CD4-positive, alpha-beta T cell treated with Interferon gamma for 1 hour (primary cell): ENCODE data around the gene PHETA1.
A peak's percentile ranks its signal among the peaks of the same experiment; 100 is the strongest.

ENCODE experiments used
- DNase-seq: peaks from one replicate; pipeline ENCODE4 v3.0.0-alpha.2; 2020

PHETA1 gene

DNA sequence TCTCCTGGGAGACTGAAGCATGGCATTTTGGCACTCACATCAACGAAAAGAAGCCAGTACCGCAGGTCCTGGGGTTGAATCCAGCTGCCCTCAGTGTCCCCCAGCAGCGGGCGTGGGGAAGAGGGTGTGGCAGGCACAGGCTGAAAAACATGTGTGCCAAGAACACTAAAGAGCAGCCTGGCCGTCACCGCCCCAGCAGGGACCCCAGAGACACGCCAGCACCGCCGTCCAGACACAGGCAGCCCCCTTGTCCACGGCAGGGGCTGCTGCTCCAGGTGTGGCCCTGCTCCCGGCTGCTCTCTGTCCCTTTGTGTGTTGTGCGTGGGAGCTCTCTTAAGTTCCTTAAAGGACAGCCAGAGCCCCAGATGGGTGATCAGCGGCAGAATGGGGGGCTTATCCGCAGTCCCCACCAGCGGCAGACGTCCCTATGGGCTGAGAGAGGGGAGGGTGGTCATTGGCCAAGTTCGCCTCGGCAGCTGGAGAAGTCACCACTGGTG lies 556 bp downstream of the PHETA1 start:
- no peak for DNase-seq

DNA sequence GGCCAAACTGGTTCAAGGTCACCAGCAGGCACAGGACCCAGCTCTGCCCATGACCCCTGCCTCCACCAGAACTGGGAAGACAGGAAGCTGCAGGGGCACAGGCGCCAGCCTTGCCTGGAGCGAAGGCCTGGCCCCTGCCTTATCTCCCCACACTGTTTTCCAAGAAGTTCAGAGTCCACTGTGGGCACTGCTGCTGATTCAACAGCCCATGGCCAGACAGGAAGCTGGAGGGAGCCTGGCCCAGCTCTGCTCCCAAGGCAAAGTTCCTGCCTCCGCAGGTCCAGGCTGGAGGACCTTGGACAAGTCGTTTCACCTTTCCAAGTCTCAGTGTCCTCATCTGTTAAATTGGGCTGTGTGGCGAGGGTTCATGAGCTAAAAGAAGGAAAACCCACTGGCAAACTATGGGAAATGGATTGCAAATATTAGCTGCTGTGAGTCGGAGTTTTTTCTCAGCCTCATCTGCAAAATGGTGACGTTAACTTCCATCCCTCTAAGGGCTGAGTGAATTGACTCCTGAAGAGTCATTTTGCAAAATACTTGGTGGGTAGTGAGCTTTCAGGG lies 1.2 kb downstream of the PHETA1 start:
- DNase-seq: no peak

- no peak for DNase-seq
These were observed 2.3 kb downstream of the PHETA1 start for GRCh38 chr12:111366583-111366982.

- DNase-seq: no peak
These were observed 2.8 kb downstream of the PHETA1 start for GRCh38 chr12:111366075-111366474.

DNA sequence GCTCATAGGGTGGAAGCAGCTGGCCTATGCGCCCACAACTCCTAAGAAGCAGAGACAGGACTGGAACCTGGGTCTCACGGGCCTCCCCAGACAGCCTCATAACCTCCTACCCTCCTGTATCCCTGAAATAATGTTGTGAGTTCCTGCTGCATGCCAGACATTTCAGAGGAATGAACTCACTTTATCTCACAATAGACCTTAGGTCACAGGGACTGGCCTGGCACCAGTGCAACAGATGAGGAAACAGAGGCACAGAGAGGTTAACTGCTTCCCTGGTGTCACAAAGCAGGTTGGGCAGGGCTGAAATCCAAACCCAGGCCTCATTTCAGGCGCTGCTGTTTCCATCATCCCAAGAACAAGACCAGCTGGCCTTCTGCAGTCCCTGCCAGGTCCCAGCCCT lies 5.3 kb downstream of the PHETA1 start:
- DNase-seq: no peak

GRCh38 chr12:111362687-111363475 lies 6.0 kb downstream of the PHETA1 start:
- no peak for DNase-seq

DNA sequence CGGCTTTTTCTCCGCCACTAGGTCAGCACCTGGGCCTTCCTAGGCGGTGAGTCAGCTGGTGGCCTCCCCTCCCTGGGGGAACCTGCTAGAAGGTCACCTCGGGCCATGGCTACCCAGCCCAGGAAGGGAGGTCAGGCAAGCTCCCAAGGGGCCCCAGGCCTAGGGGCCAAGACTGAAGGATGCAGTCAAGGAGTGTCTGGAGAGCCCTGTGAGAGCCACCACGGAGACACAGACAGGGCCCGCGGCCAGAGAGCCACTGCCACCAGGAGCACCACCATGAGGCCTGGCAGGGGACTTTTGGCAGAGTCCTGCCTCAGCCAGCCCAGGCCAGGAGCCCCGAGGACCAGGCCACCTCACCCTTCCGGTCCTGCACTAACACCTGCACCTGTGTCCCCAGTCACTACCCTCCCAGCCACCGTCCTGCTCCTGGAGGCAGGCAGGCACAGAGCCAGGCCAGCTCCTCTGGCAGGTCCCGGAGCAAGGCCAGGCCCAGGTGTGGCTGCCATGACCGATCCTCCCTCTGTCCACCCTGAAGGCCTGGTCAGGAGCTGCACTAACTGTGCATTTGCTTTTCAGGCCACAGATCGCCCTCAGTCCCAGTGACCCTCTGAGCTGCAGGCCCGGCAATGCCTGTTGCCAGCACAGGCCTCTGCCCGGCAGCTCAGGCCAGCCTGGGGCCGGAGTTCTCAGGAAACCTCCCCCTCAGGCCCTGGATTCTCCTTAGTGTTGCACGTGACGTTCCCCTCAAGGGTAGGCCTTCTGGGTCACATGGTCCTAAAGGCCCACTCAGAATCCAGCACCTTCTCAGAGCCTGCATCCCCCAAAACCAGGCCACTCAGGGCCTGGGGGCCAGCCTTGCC lies 6.9 kb downstream of the PHETA1 start:
- DNase-seq: no peak

GRCh38 chr12:111361073-111361716 lies 7.7 kb downstream of the PHETA1 start:
- no peak for DNase-seq

DNA sequence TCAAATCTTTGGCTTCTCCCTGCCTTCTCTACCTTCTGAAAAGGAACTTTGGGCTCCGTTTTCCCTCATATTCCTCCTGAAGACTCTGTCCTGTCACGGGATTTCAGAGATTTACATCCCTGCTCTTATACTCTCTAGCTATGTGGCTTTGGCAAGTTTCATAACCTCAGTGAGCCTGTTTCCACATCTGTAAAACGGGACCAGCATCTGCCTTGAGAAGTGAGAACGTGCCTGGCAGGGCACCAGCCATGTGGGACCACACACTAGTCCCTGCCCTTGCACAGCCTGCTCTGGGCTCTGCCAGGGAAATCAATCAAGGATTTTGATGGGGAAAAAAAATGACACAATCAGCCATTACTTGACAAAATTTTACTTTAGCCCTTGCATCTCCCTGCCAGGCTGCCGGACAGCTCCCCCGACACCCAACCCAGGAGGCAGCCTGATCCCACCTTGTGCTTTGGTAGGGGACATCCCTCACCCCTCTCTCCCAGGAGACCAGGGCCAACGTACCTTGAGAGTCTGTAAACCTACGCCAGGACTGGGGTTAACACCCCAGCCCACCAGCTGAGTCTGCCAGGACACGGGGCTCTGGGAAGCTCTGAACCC lies 8.5 kb downstream of the PHETA1 start:
- DNase-seq: no peak

DNA sequence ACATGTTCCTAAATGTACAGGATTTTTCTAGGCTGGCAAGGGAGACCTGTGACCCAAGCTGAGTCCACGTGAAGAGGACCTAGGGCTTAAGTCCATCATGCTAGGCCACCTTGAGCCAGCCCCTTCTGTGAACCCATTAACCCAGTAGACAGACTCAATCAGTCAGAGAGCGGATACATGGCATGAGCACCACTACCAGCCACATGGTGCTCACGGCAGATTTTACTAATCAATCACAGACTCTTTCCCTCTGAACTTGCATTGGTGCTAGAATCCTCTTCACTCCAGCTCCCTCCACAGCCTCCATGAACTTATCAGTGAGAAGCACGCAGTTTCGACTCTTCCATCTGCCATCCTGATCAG lies 9.0 kb downstream of the PHETA1 start:
- no peak for DNase-seq

DNA sequence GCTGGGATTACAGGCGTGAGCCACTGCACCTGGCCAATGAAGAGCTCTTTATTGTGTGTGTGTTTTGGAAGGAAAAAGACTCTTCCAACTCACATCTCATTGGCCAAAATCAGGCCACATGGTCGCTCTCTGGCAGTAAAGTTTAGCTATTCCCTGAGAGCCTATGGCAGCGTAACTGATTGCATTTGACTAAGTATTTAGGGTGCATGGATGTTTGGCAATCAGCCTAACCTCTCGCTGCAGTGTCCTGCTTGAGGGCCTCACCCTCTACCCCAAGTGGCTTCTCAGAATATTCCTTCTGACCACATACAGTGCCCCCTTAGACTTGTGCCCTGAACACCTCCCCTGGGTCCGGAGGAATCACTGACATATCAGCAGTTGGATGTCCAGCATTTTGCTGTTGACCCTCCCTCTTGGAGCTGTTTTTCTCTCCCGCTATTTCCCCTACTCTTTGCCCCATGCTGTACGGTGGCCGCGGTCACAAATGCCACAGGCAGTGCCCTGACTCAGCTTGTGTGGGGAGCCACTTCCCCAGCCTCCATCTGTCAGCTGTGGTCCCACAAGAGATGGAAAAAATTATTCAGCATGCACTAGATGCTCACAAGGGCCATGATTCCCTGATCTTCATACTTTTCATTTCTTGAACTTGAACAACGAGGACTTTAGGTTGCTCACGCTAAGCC lies 9.5 kb downstream of the PHETA1 start:
- peak; percentile 8 for DNase-seq

DNA sequence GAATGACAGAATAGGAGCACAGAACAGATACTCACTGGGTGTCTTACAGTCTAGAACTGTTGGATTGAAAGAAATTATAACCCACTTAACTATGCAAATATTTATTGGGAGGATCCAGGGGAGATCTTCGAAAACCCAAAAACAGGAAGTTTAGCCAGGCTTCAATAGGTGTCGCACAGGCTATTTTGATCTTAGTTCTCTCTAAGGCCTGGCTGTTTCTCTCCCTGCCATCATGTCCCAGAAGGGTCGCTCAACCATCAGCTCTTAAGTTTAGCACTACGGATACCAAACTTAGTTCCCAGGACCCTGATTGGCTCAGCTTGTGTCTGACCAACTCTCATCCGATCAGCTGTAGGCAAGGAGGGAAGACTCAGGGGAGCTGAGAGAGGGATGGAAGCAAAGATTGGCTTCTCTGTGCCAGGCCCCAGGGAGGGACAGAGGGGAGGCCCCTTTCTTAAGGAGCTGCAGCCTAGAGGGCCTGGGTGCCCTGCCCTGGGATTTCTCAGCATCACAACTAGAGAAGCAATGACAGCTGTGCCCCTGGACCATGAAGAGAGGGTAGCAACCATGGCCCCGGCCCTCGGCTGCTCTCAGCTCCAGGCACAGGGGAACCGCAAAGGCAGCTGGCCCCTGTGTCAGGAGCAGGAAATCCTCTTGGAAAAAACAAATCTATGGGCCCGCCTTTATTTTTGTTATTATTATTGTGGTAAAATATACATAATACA lies 13.5 kb downstream of the PHETA1 start:
- peak; percentile 10 for DNase-seq

GRCh38 chr12:111354511-111354910 lies 14.4 kb downstream of the PHETA1 start:
- no peak for DNase-seq

- DNase-seq: no peak
These were observed 15.1 kb downstream of the PHETA1 start for GRCh38 chr12:111353603-111354295.

- DNase-seq: no peak
These were observed 15.9 kb downstream of the PHETA1 start for GRCh38 chr12:111353026-111353425.

DNA sequence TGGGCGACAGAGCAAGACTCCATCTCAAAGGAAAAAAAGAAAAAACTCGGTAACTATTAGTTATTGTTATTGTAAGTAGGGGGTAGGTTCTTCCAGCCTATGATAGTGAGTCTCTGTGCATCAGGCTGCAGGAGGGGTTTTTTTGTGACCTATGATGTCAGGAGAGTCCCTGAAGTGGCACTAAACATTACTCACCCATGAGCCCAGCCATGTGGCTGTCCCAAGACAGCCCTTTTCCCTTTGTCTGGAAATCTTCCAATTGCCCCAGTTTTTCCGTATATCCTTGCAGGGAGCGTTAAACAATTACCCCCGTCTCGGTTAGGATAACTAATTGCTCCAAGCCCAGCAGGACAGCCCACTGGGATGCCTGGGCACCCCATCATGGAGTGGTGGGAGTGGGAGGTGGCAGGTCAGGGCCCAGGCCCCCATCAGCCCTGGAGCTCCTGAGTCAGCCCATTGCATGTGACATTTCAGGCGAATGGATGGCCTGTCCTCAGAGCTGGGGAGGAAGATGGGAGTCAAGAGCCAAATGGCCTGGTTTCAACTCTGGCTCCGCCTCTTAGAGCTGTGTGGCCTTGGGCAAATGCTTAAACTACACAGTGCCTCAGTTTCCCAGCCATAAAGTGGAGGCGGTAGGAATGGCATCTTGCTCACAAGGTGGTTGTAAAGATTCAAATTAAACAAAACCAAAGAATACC lies 16.4 kb downstream of the PHETA1 start:
- DNase-seq: no peak

DNA sequence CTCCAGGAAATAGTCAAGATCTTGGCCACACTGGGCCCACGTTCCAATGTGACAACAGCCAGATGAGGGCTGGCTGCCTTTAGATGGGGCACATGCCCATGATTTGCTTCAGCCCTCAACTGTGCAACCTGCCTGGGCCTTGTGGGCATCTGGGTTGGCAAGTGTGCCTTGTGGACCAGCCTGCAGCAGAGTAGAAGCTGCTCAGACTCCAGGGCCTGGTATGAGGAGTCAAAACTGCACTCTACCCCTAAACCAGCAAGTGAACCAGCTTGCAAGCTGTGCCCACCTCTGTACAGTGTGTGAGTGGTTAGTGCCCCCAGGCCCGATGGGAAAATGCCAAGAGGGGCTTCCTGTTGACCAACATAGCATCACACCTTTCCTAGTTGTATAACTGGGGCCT lies 17.9 kb downstream of the PHETA1 start:
- DNase-seq: no peak

- no peak for DNase-seq
These were observed 19.0 kb downstream of the PHETA1 start for GRCh38 chr12:111349748-111350520.

- no peak for DNase-seq
These were observed 19.7 kb downstream of the PHETA1 start for GRCh38 chr12:111349101-111349747.
